ENCODE results near the gene EHD2. TPM values are rescaled to one million over a fixed set of nuclear protein-coding genes. Genes with fewer than 3 reads are reported as not detected.

The EHD2 gene
- total RNA-seq, 1 experiment from 2014 or later = 60.5 TPM

DNA sequence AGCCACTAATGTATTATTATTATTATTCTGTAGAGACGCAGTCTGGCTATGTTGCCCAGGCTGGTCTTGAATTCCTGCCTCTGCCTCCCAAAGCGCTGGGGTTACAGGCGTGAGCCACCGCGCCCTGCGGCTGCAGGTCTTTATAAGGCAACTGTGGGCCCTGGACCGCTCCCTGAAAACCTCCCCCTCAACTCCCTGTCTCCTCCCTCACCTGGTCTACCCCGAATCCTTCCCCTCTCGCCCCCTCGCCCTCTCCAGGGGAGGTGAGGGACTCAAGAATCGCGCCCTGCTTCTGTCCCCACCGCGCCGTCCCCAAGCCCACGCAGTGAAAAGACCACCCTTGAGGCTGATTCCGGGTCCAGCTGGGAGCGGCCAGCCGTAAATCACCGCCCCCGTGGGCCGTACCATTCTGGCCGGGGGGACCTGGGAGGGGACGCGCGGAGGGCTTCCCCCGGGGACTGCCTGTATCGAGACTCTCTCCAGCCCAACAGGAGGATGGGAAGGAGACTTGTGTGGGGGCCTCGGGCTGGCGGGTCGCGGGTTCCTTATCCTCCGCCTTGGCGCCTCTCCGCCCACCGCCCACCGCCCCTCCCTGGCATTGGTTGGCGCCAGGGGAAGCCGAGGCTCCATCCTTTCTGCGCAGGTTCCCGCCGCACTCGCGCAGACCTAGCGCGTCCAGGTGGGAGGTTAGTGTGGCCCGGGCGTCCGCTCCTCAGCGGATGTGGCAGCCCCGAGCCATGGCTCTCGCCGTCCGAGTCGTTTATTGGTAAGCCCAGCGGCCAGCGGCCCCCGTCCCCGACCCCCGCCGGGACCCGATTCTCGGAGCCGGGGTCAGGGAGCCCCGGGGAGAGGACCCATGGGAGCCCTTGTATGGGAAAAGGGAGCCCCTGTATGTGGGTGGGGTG, 65.1 kb downstream of the EHD2 start, which contains the start of gene SELENOW:
SELENOW (plus strand) TSS at position 655 of the 905 bp plus-strand sequence; CDS start at position 738, 83 bp downstream.
- H3K4me1 ChIP-seq (ENCODE audit: control insufficient read depth in 1 of 2, insufficient read depth in 2 of 2, low read length in 2 of 2) = peaks cover 13 to 24% of the 10 kb centered on the region in 2 experiments; a peak in 3 of 4 replicates
- no peaks in the 10 kb centered on the region for H4K20me1 ChIP-seq (ENCODE audit: insufficient read depth)
- BruUV-seq (replicated peaks) = no TSS peak
- peak within 1 kb of the TSS; percentile 80 for H2AFZ ChIP-seq (ENCODE audit: low read depth, low read length, poor library complexity, severe bottlenecking)
- POLR2A ChIA-PET = interaction anchor here (0.6 to 1.3 kb wide), 2 partner anchors 13 to 443 kb away, joined by 4 to 5 read pairs; no protein-coding TSS in a partner anchor
- peak within 1 kb of the TSS; percentile 99 for H3K4me2 ChIP-seq (ENCODE audit: low read length)
- H3K9ac ChIP-seq (ENCODE audit: low read length) = peak within 1 kb of the TSS; percentile 84
- no peaks in the 10 kb centered on the region for H3K27me3 ChIP-seq (ENCODE audit: insufficient read depth, low read length)
- peak; percentile 89 for ATAC-seq
- H3K27ac ChIP-seq (ENCODE audit: low read depth, low read length) = peak within 1 kb of the TSS; percentile 98
- RAD21 ChIA-PET (ENCODE audit: low non-redundant PET in 1 of 2, low total read pairs in 2 of 2, uncharacterized antibody in 2 of 2, unreplicated experiment in 2 of 2) = no interaction called here
- peak; percentile 55 for DNase-seq (ENCODE audit: low read depth, low spot score)
- peaks cover 41% of the 10 kb centered on the region for H3K79me2 ChIP-seq (ENCODE audit: insufficient read depth, low read length)
- no peaks in the 10 kb centered on the region for H3K9me3 ChIP-seq (ENCODE audit: control insufficient read depth in 1 of 2, insufficient read depth in 1 of 2, low read depth in 1 of 2, low read length in 2 of 2)
- H3K36me3 ChIP-seq (ENCODE audit: control insufficient read depth in 1 of 2, insufficient read depth in 2 of 2, low read length in 2 of 2) = peaks cover 24 to 26% of the 10 kb centered on the region in 2 experiments; a peak in 3 of 4 replicates
- CTCF ChIA-PET = interaction anchor here (1.2 to 1.5 kb wide), 3 partner anchors 11 to 16 kb away, joined by 3 to 4 read pairs (median 3); no protein-coding TSS in a partner anchor
- intact Hi-C loops (cut with micrococcal nuclease) = no loop called here
- H3K9me2 ChIP-seq (ENCODE audit: insufficient read depth) = no peaks in the 10 kb centered on the region
- H3K4me3 ChIP-seq (replicated peaks in 1 of 2; ENCODE audit: low read depth in 1 of 2, low read length in 2 of 2) = peak within 1 kb of the TSS; percentile 97 to 99
- TF ChIP-seq ELF1 (IDR thresholded peaks at IDR 0.05; ENCODE audit: borderline replicate concordance, low read depth) = no peak; the same call in 1 of the 2 replicates
- no peak for TF ChIP-seq ZNF274 (IDR thresholded peaks at IDR 0.05; ENCODE audit: low read depth, low read length)
- peak; percentile 99 for TF ChIP-seq POLR2AphosphoS5 (IDR thresholded peaks at IDR 0.05; ENCODE audit: low read depth, low read length)
- TF ChIP-seq EZH2 (IDR thresholded peaks at IDR 0.05) = no peak
- no peak for TF ChIP-seq CEBPB (IDR thresholded peaks at IDR 0.05; ENCODE audit: low read depth)
- TF ChIP-seq JUND (IDR thresholded peaks at IDR 0.05) = peak; percentile 79
- TF ChIP-seq POLR2A (IDR thresholded peaks at IDR 0.05; ENCODE audit: borderline replicate concordance, extremely low read depth, insufficient read depth, insufficient read length) = peak; percentile 93
- TF ChIP-seq, protein P1, sequence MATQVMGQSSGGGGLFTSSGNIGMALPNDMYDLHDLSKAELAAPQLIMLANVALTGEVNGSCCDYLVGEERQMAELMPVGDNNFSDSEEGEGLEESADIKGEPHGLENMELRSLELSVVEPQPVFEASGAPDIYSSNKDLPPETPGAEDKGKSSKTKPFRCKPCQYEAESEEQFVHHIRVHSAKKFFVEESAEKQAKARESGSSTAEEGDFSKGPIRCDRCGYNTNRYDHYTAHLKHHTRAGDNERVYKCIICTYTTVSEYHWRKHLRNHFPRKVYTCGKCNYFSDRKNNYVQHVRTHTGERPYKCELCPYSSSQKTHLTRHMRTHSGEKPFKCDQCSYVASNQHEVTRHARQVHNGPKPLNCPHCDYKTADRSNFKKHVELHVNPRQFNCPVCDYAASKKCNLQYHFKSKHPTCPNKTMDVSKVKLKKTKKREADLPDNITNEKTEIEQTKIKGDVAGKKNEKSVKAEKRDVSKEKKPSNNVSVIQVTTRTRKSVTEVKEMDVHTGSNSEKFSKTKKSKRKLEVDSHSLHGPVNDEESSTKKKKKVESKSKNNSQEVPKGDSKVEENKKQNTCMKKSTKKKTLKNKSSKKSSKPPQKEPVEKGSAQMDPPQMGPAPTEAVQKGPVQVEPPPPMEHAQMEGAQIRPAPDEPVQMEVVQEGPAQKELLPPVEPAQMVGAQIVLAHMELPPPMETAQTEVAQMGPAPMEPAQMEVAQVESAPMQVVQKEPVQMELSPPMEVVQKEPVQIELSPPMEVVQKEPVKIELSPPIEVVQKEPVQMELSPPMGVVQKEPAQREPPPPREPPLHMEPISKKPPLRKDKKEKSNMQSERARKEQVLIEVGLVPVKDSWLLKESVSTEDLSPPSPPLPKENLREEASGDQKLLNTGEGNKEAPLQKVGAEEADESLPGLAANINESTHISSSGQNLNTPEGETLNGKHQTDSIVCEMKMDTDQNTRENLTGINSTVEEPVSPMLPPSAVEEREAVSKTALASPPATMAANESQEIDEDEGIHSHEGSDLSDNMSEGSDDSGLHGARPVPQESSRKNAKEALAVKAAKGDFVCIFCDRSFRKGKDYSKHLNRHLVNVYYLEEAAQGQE (IDR thresholded peaks at IDR 0.05; ENCODE audit: low read depth) = no peak
- TF ChIP-seq, protein P2, sequence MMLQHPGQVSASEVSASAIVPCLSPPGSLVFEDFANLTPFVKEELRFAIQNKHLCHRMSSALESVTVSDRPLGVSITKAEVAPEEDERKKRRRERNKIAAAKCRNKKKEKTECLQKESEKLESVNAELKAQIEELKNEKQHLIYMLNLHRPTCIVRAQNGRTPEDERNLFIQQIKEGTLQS (IDR thresholded peaks at IDR 0.05) = no peak
- TF ChIP-seq, protein P3, sequence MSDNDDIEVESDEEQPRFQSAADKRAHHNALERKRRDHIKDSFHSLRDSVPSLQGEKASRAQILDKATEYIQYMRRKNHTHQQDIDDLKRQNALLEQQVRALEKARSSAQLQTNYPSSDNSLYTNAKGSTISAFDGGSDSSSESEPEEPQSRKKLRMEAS (IDR thresholded peaks at IDR 0.05) = peak; percentile 67
- peak; percentile 57 for TF ChIP-seq CBX3 (IDR thresholded peaks at IDR 0.05; ENCODE audit: low read depth)
- TF ChIP-seq EZH2phosphoT487 (IDR thresholded peaks at IDR 0.05; ENCODE audit: borderline replicate concordance) = no peak
- TF ChIP-seq ZFX (IDR thresholded peaks at IDR 0.05) = peak; percentile 54; the same call in 1 of the 2 replicates
- TF ChIP-seq, protein P4, sequence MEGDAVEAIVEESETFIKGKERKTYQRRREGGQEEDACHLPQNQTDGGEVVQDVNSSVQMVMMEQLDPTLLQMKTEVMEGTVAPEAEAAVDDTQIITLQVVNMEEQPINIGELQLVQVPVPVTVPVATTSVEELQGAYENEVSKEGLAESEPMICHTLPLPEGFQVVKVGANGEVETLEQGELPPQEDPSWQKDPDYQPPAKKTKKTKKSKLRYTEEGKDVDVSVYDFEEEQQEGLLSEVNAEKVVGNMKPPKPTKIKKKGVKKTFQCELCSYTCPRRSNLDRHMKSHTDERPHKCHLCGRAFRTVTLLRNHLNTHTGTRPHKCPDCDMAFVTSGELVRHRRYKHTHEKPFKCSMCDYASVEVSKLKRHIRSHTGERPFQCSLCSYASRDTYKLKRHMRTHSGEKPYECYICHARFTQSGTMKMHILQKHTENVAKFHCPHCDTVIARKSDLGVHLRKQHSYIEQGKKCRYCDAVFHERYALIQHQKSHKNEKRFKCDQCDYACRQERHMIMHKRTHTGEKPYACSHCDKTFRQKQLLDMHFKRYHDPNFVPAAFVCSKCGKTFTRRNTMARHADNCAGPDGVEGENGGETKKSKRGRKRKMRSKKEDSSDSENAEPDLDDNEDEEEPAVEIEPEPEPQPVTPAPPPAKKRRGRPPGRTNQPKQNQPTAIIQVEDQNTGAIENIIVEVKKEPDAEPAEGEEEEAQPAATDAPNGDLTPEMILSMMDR (IDR thresholded peaks at IDR 0.05 in 2 of 3, conservative IDR thresholded peaks at IDR 0.05 in 1 of 3; ENCODE audit: borderline replicate concordance in 1 of 3, insufficient read depth in 1 of 3, low read depth in 2 of 3, low read length in 2 of 3) = no peak
- no peak for TF ChIP-seq RAD21 (IDR thresholded peaks at IDR 0.05; ENCODE audit: low read depth)
- no peak for TF ChIP-seq SRF (IDR thresholded peaks at IDR 0.05; ENCODE audit: low read depth)
- TF ChIP-seq, protein P5, sequence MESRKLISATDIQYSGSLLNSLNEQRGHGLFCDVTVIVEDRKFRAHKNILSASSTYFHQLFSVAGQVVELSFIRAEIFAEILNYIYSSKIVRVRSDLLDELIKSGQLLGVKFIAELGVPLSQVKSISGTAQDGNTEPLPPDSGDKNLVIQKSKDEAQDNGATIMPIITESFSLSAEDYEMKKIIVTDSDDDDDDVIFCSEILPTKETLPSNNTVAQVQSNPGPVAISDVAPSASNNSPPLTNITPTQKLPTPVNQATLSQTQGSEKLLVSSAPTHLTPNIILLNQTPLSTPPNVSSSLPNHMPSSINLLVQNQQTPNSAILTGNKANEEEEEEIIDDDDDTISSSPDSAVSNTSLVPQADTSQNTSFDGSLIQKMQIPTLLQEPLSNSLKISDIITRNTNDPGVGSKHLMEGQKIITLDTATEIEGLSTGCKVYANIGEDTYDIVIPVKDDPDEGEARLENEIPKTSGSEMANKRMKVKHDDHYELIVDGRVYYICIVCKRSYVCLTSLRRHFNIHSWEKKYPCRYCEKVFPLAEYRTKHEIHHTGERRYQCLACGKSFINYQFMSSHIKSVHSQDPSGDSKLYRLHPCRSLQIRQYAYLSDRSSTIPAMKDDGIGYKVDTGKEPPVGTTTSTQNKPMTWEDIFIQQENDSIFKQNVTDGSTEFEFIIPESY (IDR thresholded peaks at IDR 0.05; ENCODE audit: extremely low read depth, insufficient replicate concordance, low read length) = no peak
- no peak for TF ChIP-seq FOSL1 (IDR thresholded peaks at IDR 0.05; ENCODE audit: low read depth)

Data from HCT116 (cell line).